GM12878 (cell line): ENCODE results near the gene SLFN13.

Experiments
- EP300 ChIP-seq, 2 experiments: fragments of 150-350 bp in 1 of 2; IDR thresholded peaks; 2 replicates each; pipeline ENCODE4 v1.6.1; 2011 to 2012; ENCODE audit warnings: low read depth in 2 of 2, low read length in 2 of 2, borderline replicate concordance in 1 of 2, improper control_type of control experiment in 1 of 2, inconsistent platforms in 1 of 2; ENCODE audit not compliant: control insufficient read depth in 1 of 2
- SMARCA5 ChIP-seq: fragments of 450-650 bp; IDR thresholded peaks from 2 replicates; pipeline ENCODE4 v1.6.1; 2017; ENCODE audit warnings: mild to moderate bottlenecking
- YY1 ChIP-seq: IDR thresholded peaks from 2 replicates; pipeline ENCODE4 v1.6.1; 2011; ENCODE audit warnings: low read depth, mild to moderate bottlenecking, low read length
- TF ChIP-seq, protein P1 (sequence below): fragments of 450-650 bp; IDR thresholded peaks from 2 replicates; pipeline ENCODE4 v1.6.1; 2017; ENCODE audit warnings: antibody characterized with exemption, mild to moderate bottlenecking, moderate library complexity
- TF ChIP-seq, protein P2 (sequence below), 3 experiments: IDR thresholded peaks in 2 of 3; conservative IDR thresholded peaks in 1 of 3; 2 replicates each; pipeline ENCODE4 v1.5.1; 2011; ENCODE audit warnings: low read depth in 3 of 3, low read length in 3 of 3, mild to moderate bottlenecking in 3 of 3, control low read depth in 2 of 3, moderate library complexity in 2 of 3, inconsistent platforms in 1 of 3, mixed read lengths in 1 of 3; ENCODE audit not compliant: control insufficient read depth in 2 of 3, insufficient read depth in 1 of 3; ENCODE audit errors: extremely low read depth in 1 of 3

DNA sequence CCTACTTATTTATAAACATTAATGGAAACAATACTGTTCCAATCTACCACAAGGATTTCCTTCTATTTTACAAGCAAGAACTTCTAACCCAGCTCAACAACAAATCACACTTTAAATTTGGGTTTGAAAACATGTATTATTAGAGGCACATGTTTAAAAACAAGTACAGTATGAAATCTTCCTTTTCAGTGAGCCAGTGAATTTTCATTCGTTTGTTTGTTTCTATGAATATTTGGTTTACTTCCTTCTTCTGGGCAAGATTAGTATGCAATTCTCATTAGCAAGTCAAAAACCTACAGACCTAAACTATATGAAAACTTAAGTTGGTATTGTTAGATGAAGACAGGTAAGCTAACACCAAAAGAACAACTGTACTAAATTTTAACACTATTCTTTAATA is 42.0 kb downstream of the SLFN13 start:
- TF ChIP-seq SMARCA5, result no peak
- TF ChIP-seq YY1, result no peak
- no peak for TF ChIP-seq EP300 (IDR thresholded peaks at IDR 0.05; ENCODE audit: borderline replicate concordance in 1 of 2, control insufficient read depth in 1 of 2, low read depth in 2 of 2, low read length in 2 of 2)
- TF ChIP-seq, protein P1, sequence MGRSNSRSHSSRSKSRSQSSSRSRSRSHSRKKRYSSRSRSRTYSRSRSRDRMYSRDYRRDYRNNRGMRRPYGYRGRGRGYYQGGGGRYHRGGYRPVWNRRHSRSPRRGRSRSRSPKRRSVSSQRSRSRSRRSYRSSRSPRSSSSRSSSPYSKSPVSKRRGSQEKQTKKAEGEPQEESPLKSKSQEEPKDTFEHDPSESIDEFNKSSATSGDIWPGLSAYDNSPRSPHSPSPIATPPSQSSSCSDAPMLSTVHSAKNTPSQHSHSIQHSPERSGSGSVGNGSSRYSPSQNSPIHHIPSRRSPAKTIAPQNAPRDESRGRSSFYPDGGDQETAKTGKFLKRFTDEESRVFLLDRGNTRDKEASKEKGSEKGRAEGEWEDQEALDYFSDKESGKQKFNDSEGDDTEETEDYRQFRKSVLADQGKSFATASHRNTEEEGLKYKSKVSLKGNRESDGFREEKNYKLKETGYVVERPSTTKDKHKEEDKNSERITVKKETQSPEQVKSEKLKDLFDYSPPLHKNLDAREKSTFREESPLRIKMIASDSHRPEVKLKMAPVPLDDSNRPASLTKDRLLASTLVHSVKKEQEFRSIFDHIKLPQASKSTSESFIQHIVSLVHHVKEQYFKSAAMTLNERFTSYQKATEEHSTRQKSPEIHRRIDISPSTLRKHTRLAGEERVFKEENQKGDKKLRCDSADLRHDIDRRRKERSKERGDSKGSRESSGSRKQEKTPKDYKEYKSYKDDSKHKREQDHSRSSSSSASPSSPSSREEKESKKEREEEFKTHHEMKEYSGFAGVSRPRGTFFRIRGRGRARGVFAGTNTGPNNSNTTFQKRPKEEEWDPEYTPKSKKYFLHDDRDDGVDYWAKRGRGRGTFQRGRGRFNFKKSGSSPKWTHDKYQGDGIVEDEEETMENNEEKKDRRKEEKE, result no peak
- TF ChIP-seq, protein P2, sequence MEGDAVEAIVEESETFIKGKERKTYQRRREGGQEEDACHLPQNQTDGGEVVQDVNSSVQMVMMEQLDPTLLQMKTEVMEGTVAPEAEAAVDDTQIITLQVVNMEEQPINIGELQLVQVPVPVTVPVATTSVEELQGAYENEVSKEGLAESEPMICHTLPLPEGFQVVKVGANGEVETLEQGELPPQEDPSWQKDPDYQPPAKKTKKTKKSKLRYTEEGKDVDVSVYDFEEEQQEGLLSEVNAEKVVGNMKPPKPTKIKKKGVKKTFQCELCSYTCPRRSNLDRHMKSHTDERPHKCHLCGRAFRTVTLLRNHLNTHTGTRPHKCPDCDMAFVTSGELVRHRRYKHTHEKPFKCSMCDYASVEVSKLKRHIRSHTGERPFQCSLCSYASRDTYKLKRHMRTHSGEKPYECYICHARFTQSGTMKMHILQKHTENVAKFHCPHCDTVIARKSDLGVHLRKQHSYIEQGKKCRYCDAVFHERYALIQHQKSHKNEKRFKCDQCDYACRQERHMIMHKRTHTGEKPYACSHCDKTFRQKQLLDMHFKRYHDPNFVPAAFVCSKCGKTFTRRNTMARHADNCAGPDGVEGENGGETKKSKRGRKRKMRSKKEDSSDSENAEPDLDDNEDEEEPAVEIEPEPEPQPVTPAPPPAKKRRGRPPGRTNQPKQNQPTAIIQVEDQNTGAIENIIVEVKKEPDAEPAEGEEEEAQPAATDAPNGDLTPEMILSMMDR (IDR thresholded peaks at IDR 0.05 in 2 of 3, conservative IDR thresholded peaks at IDR 0.05 in 1 of 3; ENCODE audit: control insufficient read depth in 2 of 3, extremely low read depth in 1 of 3, insufficient read depth in 1 of 3, low read depth in 3 of 3, low read length in 3 of 3), result no peak
